EL (cell line): ENCODE measurements around the gene CPA5.

Experiments used
- DNase-seq: peaks from one replicate; pipeline ENCODE4 v3.0.0-alpha.2; 2016

Gene CPA5

GRCh38 chr7:130401101-130401500, 56.5 kb downstream of the CPA5 start:
- no peak for DNase-seq

GRCh38 chr7:130401578-130401977, 57.0 kb downstream of the CPA5 start:
- DNase-seq, result no peak

DNA sequence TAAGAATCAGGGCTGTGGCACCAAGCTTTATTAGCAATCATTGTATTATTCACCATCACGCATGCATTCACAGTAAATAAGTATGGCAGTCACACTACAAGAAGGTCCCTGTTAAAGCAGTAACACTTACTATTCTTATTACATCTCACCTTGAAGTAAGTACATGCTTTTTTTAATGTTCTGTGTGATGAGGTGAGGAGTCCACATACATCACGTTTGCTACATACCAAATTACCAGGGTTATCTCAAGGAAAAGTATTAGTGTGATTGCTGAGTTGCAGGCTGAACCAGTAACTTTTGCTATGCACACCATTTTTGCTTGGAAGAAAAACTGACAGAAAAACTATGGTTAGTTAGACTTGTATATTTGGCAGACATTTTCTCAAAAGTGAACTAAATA, 60.4 kb downstream of the CPA5 start:
- no peak for DNase-seq

DNA sequence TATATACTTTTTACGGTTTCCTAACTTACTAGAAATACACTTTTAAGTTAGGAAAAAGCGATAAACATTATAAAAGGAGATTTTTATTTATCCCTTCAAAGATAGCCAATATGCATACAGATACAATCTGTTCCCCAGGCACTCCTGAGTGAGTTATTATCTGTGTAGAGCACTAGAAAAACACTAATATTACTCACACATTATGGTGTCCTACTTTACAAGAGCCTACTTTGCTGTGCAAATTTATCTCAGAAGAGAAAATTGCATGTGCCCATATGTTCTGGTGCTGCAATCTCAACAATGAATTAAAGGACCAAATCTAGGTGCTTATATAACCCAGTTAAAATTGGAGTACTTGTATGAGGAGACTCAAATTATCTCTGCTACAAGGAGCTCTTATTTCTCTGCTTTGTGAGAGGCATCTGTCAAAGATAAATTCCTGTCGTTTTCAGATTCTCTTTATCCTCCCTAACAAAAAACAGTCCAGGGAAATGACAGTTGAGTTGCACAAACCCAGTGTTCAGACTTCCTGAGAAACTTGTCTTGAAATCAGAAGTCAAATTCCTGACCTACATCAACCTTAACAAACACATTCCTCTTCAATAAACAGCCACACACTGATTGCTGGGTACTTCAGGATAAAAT, 64.6 kb downstream of the CPA5 start:
- DNase-seq, result peak; percentile 18

GRCh38 chr7:130409712-130410072, 65.1 kb downstream of the CPA5 start:
- DNase-seq, result peak; percentile 27

- DNase-seq, result no peak
Measured at GRCh38 chr7:130410868-130411541, 66.4 kb downstream of the CPA5 start.

GRCh38 chr7:130413201-130413600, 68.6 kb downstream of the CPA5 start:
- DNase-seq, result no peak

- DNase-seq, result no peak
Measured at GRCh38 chr7:130415006-130415405, 70.4 kb downstream of the CPA5 start.

DNA sequence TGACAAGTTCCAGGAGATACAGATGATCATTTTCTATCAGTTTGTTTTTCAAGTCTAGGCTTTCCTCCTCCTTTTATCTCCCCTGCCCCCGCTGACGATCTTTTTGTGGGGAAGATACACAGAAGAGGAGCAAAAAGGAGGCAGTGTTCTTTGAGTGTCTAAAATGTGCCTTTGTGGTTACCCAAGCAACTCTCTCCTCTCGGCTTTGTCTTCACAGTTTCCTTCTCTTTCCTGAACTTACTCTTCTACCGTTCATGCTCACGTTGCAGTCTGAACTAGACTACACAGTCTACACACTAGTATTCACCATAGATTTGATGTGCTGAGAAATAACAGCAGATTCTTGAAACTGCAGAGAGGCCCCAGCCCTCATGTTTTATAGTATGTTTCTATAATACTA, 72.6 kb downstream of the CPA5 start:
- DNase-seq, result no peak

GRCh38 chr7:130418306-130418705, 73.7 kb downstream of the CPA5 start:
- no peak for DNase-seq
